GM19438 (cell line): ENCODE data around the gene MAPK4.
"Not testable (repeated sequence)": the region's sequence is repeated elsewhere in the genome, so short reads cannot be mapped to it uniquely, and the experiment has no call there.

Source experiments
- ATAC-seq: cut with Tn5 transposase; IDR thresholded peaks from one replicate; pipeline ENCODE4 v1.9.1; 2021; ENCODE audit warnings: low read depth; ENCODE audit not compliant: unreplicated experiment

The MAPK4 gene

DNA sequence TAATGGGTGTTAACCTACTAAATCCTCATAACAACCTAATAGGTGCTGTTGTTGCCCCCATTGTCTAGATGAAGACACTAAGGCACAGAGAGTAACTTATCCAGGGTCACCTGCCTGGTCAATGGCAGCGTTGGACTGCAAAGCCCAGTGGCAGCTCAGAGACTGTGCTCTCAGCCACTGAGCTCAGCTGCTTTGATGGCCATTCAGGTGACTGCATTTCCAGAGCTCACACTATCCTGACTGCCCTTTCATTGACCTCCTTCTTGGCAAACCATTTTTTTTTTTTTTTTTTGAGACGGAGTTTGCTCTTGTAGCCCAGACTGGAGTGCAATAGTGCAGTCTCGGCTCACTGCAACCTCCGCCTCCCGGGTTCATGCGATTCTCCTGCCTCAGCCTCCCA, 115.2 kb downstream of the MAPK4 start:
- no peak for ATAC-seq

- ATAC-seq, result no peak
Observed at GRCh38 chr18:50678651-50679050, 118.8 kb downstream of the MAPK4 start.

DNA sequence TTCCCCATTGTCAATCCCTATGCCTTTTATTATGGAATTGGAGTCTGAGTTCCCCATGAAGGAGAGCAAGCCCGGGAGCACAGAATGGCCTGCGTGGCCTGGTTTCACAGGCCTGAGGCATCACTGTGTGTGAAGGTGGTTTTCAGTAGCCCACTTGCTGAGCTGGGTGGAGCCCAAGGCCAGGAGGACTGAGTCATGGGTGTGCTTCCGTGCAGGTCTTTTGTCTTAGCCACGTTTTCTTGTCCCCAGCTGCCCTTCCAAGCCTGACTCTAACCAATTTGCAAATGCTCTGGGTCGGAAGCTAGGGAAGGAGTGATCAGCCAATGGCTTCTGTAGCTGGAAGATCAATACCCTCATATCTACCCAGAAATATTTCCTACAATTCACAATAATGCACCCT, 119.2 kb downstream of the MAPK4 start:
- ATAC-seq, result no peak

GRCh38 chr18:50679656-50680055, 119.8 kb downstream of the MAPK4 start:
- no peak for ATAC-seq

DNA sequence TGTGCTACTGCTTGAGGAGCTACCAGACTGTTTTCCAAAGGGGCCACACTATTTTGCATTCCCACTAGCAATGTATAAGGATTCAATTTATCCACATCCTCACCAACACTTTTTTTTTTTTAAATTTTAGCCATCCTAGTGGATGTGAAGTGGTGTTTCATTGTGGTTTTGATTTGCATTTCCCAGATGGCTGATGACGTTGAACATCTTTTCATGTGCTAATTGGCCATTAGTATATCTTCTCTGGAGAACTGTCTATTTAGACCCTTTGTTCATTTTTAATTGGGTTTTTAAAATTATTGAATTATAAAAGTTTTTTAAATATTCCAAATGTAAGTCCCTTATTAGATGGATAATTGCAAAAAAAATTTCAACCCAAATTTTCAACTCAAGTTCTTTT, 121.1 kb downstream of the MAPK4 start:
- ATAC-seq, result no peak

DNA sequence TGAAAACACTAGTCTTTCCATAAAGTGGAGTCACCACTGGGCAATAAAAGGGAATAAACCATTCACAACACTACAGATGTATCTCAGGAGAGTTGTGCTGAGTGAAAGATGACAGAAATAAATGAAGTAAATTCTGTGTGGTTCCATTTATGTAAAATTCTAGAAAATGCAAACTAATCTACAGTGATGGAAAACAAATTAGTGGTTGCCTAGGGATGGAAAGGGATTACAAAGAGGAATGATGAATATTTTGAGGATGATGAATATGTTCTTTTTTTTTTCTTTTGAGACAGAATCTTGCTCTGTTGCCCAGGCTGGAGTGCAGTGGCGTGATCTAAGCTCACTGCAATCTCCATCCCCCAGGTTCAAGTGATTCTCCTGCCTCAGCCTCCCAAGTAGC, 123.0 kb downstream of the MAPK4 start:
- ATAC-seq, result no peak

DNA sequence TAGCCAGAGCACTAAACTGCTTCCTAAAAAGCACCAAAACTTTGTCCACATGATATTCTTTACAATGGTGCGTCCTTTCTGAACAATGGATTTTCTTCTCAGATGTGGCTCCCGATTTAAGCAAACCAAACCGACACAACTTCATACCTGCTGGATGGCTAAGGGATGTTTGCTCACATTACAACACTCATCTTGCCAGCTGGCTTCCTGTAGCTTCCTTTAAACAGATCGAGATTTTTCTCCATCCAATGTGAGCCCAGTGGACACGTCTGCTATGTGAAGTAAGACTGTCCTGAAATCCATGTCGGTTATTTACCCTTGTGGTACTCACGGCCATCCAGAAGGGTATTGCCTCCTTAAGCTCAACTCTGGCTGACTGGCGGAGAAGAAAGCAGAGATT, 126.5 kb downstream of the MAPK4 start:
- ATAC-seq, result no peak

DNA sequence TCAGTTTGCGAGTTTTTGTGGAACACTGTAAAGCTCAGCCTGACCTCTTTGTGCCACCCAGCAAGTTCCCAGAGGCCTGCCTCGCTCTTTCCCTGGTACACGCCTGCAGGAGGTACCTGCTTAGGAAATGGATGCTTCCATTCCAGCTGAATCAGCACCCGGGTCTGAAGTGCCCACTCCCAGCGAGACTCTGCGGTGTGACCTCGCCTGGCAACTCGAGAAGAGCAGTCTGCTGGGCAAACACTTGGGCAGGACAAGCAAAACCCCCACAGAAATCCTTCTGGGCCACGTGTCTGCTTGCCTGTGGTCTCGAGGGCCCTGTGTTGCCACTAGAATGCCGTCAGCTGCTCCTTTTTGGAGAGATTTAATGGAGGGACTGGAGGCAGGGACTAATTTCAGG, 127.6 kb downstream of the MAPK4 start:
- no peak for ATAC-seq

DNA sequence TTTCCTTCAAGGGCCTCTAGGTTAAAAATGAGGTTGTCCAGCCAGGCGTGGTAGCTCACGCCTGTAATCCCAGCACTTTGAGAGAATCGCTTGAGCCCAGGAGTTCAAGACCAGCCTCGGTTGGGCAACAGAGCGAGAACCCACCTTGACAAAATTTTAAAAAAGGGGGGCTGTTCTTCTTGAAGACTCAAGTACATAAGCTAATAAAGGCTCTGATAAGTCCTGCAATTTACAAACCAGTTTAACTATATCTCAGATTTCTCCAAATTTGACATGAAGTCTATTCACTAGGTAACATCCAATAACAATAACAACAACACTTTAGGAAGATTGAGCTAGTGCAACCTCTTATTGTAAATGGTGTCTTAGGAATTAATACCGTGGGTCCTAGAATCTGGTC, 129.7 kb downstream of the MAPK4 start:
- no peak for ATAC-seq

DNA sequence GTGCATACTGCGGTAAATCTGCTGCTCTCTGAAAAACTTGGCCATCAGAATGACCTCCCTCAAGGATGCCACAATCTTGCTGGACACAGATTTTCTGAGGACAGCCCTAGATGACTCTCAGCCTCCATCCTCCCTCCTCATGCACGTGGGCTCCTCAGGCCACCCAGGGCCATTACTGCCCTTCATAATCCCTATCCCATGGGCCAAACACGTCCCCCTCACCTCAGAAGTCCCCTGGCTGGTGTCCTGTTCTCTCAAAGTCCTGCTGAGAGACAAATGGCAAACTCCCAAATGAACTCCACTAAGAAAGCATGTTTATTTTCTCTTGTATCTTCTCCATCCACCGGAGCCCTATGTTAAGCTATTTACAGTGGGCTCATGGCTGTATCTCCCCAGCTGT, 134.3 kb downstream of the MAPK4 start:
- no peak for ATAC-seq

DNA sequence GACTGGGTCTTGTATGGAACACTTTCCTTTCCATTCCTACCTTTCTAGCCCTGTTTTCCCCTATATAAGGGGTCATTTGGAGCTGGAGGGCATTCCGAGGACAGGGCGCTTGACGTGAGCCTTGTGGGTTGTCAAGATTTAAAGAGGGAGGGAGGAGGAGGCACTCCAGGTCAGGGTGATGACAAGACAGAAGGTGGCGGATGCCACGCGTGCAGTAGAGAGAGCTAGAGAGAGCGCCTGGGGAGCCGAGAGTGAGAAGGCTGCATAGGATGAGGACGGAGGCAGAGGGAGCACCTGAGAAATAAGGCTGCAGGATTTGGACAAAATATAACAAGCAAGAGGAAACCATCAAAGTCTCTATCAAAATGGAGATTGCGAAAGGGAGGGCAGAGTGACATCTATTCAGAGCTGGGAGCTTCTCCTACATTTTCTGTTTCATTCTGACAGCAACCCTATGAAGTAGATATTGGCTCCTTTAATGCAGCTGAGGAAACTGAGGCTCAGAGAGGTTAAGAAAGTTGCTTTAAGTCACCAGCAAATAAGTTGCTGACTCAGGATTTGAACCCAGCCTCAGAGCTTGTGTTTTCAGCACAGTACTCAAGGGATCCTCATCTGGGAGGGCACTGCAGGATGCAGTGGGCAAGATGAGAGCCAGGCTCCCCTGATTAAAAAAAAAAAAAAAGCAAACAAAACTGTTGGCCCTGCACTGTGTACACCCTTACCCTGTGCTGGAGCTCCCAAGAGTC, 135.7 kb downstream of the MAPK4 start:
- no peak for ATAC-seq

GRCh38 chr18:50696436-50696835, 136.5 kb downstream of the MAPK4 start:
- ATAC-seq, result no peak

DNA sequence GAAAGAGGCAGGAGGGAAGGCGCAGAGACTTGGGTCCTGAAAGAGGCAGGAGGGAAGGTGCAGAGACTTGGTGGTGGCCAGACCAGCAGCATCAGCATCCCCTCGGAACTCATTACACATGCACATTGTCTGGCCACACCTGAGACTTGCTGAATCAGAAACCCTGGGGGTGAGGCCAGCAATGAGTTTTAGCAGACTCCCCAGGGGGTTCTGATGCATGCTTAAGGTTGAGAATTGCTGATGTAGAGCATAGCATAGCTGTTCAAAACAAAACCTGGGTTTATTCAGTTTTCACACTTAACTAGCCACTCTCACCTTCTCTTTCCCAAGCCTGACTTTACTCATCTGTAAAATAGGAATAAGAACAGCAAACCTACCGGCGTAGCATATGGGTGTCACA, 137.0 kb downstream of the MAPK4 start:
- ATAC-seq, result no peak

- no peak for ATAC-seq
Observed at GRCh38 chr18:50697509-50697908, 137.6 kb downstream of the MAPK4 start.

DNA sequence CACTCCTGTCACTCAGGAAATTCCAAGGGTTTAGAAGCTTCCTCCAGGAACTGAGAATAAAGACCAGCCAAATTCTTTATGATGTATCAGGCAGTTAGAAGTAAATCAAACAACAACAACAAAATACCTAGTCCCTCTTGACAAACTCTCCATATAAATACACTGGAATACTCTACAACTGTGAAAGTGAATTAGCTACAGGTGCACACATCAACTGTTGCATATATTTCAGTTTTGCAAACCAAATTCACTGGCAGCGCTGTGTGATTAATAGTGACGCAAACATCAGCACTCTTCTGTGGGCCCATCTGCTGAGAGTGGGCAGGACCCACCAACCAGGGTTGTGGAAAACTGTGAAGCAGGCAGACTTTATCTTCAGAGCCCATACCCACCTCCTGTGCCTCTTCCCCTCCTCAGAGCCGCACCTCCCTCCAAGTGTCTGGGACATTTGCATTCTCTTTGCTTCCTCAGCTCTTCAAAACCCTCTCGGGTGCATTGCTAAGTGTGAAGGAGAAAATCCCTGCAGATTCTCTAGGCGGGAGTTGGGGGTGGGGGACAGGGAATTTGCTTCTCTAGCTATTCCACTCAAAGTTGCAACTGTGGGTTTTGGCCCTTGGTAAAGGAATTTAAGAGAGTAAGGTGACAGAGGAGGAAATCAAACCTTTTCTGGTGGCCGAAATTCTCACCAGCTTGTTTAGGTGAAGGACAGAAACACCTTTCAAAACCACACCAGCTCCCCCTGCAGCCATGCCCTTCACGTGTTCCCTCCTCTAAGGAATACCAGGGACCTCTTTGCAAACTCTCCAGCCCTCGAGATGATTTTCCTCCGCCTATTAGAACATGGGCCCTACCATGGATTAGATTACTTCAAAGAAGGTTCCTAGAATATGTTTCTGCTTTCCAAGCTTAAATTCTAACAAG, 140.6 kb downstream of the MAPK4 start:
- ATAC-seq, result no peak

DNA sequence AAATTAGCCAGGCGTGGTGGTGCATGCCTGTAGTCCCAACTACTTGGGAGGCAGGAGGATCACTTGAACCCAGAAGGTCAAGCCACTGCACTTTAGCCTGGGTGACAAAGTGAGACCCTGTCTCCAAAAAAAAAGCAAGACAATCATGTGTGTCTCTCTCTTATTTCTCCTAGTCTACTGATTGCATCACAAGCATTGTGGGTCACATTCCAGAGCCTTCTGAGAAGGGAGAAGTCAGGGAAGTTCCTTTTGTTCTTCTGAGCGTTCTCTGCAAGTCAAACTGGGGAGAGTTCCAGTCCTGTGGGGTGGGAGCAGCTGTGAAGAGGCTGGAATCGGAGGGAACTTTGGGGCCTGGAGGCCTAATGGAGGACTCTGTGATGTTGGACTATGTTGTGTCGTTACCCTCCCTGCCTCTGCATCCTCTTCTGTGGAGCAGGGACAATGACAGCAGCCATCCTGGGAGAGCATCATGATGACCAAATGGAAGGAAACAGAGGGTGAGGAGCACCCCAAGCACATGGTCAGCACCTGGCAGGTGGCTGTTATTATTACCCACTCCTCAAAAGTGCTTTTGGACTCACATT, 144.6 kb downstream of the MAPK4 start:
- ATAC-seq, result no peak

- no peak for ATAC-seq
Observed at GRCh38 chr18:50706199-50706598, 146.3 kb downstream of the MAPK4 start.

- ATAC-seq, result no peak
Observed at GRCh38 chr18:50706651-50707050, 146.8 kb downstream of the MAPK4 start.

GRCh38 chr18:50707297-50707696, 147.4 kb downstream of the MAPK4 start:
- not testable (repeated sequence) for ATAC-seq

- ATAC-seq, result no peak
Observed at GRCh38 chr18:50707855-50708469, 148.1 kb downstream of the MAPK4 start.

GRCh38 chr18:50709193-50709592, 149.3 kb downstream of the MAPK4 start:
- ATAC-seq, result no peak
